ENCODE results near the gene CAPS.

GRCh38 chr19:5897189-5897969 lies 16.7 kb upstream of the CAPS start:
- TF ChIP-seq, protein P1, sequence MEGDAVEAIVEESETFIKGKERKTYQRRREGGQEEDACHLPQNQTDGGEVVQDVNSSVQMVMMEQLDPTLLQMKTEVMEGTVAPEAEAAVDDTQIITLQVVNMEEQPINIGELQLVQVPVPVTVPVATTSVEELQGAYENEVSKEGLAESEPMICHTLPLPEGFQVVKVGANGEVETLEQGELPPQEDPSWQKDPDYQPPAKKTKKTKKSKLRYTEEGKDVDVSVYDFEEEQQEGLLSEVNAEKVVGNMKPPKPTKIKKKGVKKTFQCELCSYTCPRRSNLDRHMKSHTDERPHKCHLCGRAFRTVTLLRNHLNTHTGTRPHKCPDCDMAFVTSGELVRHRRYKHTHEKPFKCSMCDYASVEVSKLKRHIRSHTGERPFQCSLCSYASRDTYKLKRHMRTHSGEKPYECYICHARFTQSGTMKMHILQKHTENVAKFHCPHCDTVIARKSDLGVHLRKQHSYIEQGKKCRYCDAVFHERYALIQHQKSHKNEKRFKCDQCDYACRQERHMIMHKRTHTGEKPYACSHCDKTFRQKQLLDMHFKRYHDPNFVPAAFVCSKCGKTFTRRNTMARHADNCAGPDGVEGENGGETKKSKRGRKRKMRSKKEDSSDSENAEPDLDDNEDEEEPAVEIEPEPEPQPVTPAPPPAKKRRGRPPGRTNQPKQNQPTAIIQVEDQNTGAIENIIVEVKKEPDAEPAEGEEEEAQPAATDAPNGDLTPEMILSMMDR (IDR thresholded peaks at IDR 0.05): no peak
- no peak for TF ChIP-seq POLR2A (IDR thresholded peaks at IDR 0.05)
- no peak for TF ChIP-seq EP300 (IDR thresholded peaks at IDR 0.05)
